ENCODE results near the gene CPLX3. TPM values are rescaled to one million over a fixed set of nuclear protein-coding genes. Genes with fewer than 3 reads are reported as not detected.
A peak's percentile ranks its signal among the peaks of the same experiment; 100 is the strongest.

CPLX3 gene
- polyA plus RNA-seq, 2 of the 4 experiments (the other 2 are of a cell fraction): not detected

GRCh38 chr15:74816624-74817369 is 9.6 kb upstream of the CPLX3 start:
- no peak for FAIRE-seq
- 65% methylated on average over 17 of the region's 19 CpGs for WGBS (ENCODE audit: missing lambda C conversion rate)
- Histone ChIP-seq H3K4me1 (peaks cover 14% of the 10 kb centered on the region), H3K27ac (no peak overlapping the region), H3K4me2 (no peak overlapping the region), H3K9me3 (no peaks in the 10 kb centered on the region), H3K4me3 (no peak overlapping the region)
- ATAC-seq: no peak
- TF ChIP-seq HES2 (IDR thresholded peaks at IDR 0.05): no peak
- TF ChIP-seq FOSB (CRISPR knock-in tag; IDR thresholded peaks at IDR 0.05): no peak
- TF ChIP-seq MAZ (IDR thresholded peaks at IDR 0.05; ENCODE audit: borderline replicate concordance, low read depth, low read length): no peak
- TF ChIP-seq ZC3H11A (IDR thresholded peaks at IDR 0.05): no peak
- no peak for TF ChIP-seq ESRRA (IDR thresholded peaks at IDR 0.05; ENCODE audit: borderline replicate concordance, low read length)
- TF ChIP-seq JUN (IDR thresholded peaks at IDR 0.05): no peak
- no peak for TF ChIP-seq FOXS1 (CRISPR knock-in tag; IDR thresholded peaks at IDR 0.05)
- no peak for TF ChIP-seq E2F6 (IDR thresholded peaks at IDR 0.05; ENCODE audit: borderline replicate concordance, low read depth)
- no peak for TF ChIP-seq NR3C1 (IDR thresholded peaks at IDR 0.05)
- TF ChIP-seq ZNF302 (CRISPR knock-in tag; IDR thresholded peaks at IDR 0.05): no peak
- no peak for TF ChIP-seq CHD4 (IDR thresholded peaks at IDR 0.05; ENCODE audit: borderline replicate concordance)
- TF ChIP-seq REST (IDR thresholded peaks at IDR 0.05): no peak
- TF ChIP-seq POLR2A (IDR thresholded peaks at IDR 0.05; ENCODE audit: low read length): no peak
- no peak for TF ChIP-seq ZFP36 (IDR thresholded peaks at IDR 0.05; ENCODE audit: borderline replicate concordance, partially characterized antibody)
- no peak for TF ChIP-seq RAD21 (conservative IDR thresholded peaks at IDR 0.05 in 1 of 2, IDR thresholded peaks at IDR 0.05 in 1 of 2)
- TF ChIP-seq CBX8 (IDR thresholded peaks at IDR 0.05): no peak
- POLR2A ChIA-PET: no interaction called here
- DNase-seq (ENCODE audit: low read depth in 1 of 2, low spot score in 1 of 2): no peak
- CTCF ChIA-PET: interaction anchor here (65.6 to 66.7 kb wide), 2 partner anchors 2 to 26 kb away, joined by 1908 read pairs; partner anchors contain the start of genes CPLX3, CSK, LMAN1L and ULK3

- no peak for FAIRE-seq
- ChIA-PET POLR2A (interaction anchor here (0.7 kb wide), 1 partner anchor 551 kb away, joined by 3 read pairs; no protein-coding TSS in a partner anchor), CTCF (interaction anchor here (65.6 to 66.7 kb wide), 2 partner anchors 2 to 26 kb away, joined by 1908 read pairs; partner anchors contain the start of genes CPLX3, CSK, LMAN1L and ULK3)
- TF ChIP-seq RNF2 (IDR thresholded peaks at IDR 0.05; ENCODE audit: borderline replicate concordance, low read depth): no peak
- TF ChIP-seq CHD2 (IDR thresholded peaks at IDR 0.05; ENCODE audit: low read length, partially characterized antibody): no peak
- TF ChIP-seq ZFP36 (IDR thresholded peaks at IDR 0.05; ENCODE audit: borderline replicate concordance, partially characterized antibody): no peak
- no peak for TF ChIP-seq FOSB (CRISPR knock-in tag; IDR thresholded peaks at IDR 0.05)
- no peak for TF ChIP-seq BHLHE40 (IDR thresholded peaks at IDR 0.05; ENCODE audit: low read depth, low read length)
- no peak for TF ChIP-seq TFCP2L1 (CRISPR knock-in tag; IDR thresholded peaks at IDR 0.05)
- TF ChIP-seq FOSL2 (IDR thresholded peaks at IDR 0.05): no peak
- TF ChIP-seq FOSL2 (CRISPR knock-in tag; IDR thresholded peaks at IDR 0.05): no peak
- TF ChIP-seq SMC3 (IDR thresholded peaks at IDR 0.05): no peak
- no peak for TF ChIP-seq ZC3H11A (IDR thresholded peaks at IDR 0.05)
- no peak for TF ChIP-seq MYC (IDR thresholded peaks at IDR 0.05; ENCODE audit: borderline replicate concordance, low read length)
- Histone ChIP-seq H3K27ac (no peak overlapping the region), H3K4me1 (peaks cover 14% of the 10 kb centered on the region), H3K4me3 (no peak overlapping the region), H3K9me3 (no peaks in the 10 kb centered on the region), H3K4me2 (no peak overlapping the region)
- 44% methylated on average over 9 of the region's 9 CpGs for WGBS (ENCODE audit: missing lambda C conversion rate)
- ATAC-seq: peak; percentile 20 to 56; a peak in 3 of 6 replicates
- no peak for DNase-seq (ENCODE audit: low read depth in 1 of 2, low spot score in 1 of 2)
Measured at GRCh38 chr15:74817370-74817737, 9.1 kb upstream of the CPLX3 start.
